HCT116 (cell line): ENCODE results near the gene CSRP3. TPM values are rescaled to one million over a fixed set of nuclear protein-coding genes. Genes with fewer than 3 reads are reported as not detected.

ENCODE experiments used
- ATAC-seq: fragments of 200-7000 bp; cut with Tn5 transposase; 2 replicates; pipeline ENCODE4 v1.9.1; 2020; ENCODE audit warnings: mild to moderate bottlenecking, moderate library complexity
- Bru-seq: library from RNA; stranded (reverse); fragments of 400-500 nt; gene quantifications from one replicate; lab custom pipeline; 2021; lab: Mats Ljungman, UMichigan
- BruChase-seq, 2 experiments: library from RNA; stranded (reverse); fragments of 400-500 nt; gene quantifications; one replicate each; lab custom pipeline; 2021; lab: Mats Ljungman, UMichigan
- BruUV-seq: library from RNA; stranded (reverse); fragments of 400-500 nt; replicated peaks from 2 replicates; lab custom pipeline; 2021; lab: Mats Ljungman, UMichigan
- CTCF ChIA-PET: fragments of 300-600 bp; sonication (Branson Sonifier 250); formaldehyde crosslinking; loops from one replicate; lab custom pipeline; 2021; ENCODE audit warnings: antibody characterized with exemption; lab: Charles Lee
- POLR2A ChIA-PET: fragments of 300-600, 350-600 bp; sonication (Branson Sonifier 250); formaldehyde crosslinking; loops from one replicate; lab custom pipeline; 2021; ENCODE audit warnings: antibody characterized with exemption; lab: Charles Lee
- RAD21 ChIA-PET, 2 experiments: fragments of 300-600 bp; sonication (Branson Sonifier 250); formaldehyde crosslinking; loops; one replicate each; lab custom pipeline; 2023; ENCODE audit warnings: low total read pairs in 2 of 2; ENCODE audit not compliant: uncharacterized antibody in 2 of 2, unreplicated experiment in 2 of 2, low non-redundant PET in 1 of 2; lab: Charles Lee
- DNase-seq: peaks from one replicate; pipeline ENCODE4 v3.0.0-alpha.2; 2010; ENCODE audit warnings: low read depth, low spot score
- H2AFZ ChIP-seq: fragments of 200-600 bp; shearing (Covaris generic), sonication (generic); 2 replicates; pipeline ENCODE4 v1.6.1; 2017; ENCODE audit warnings: low read depth, mixed run types, mixed read lengths, antibody characterized with exemption, low read length; ENCODE audit not compliant: poor library complexity, severe bottlenecking
- H3K27ac ChIP-seq: 2 replicates; pipeline ENCODE4 v1.5.1; 2012; ENCODE audit warnings: low read depth, low read length
- H3K27me3 ChIP-seq: fragments of 200-600 bp; sonication (generic); 2 replicates; pipeline ENCODE4 v1.6.1; 2016; ENCODE audit warnings: mixed run types, low read length, mixed read lengths; ENCODE audit not compliant: insufficient read depth
- H3K36me3 ChIP-seq, 2 experiments: fragments of 200-500 bp in 1 of 2; fragments of 200-600 bp in 1 of 2; sonication (Bioruptor generic) in 1 of 2; sonication (generic) in 1 of 2; 2 replicates each; pipeline versions ENCODE4 v1.5.1 to v1.6.1; 2014 to 2016; ENCODE audit warnings: low read length in 2 of 2, inconsistent platforms in 1 of 2, mixed read lengths in 1 of 2, mixed run types in 1 of 2; ENCODE audit not compliant: insufficient read depth in 2 of 2, control insufficient read depth in 1 of 2
- H3K4me1 ChIP-seq, 2 experiments: fragments of 200-600 bp in 1 of 2; sonication (generic) in 1 of 2; 2 replicates each; pipeline versions ENCODE4 v1.5.1 to v1.6.1; 2012 to 2017; ENCODE audit warnings: low read length in 2 of 2, inconsistent platforms in 1 of 2, mild to moderate bottlenecking in 1 of 2, mixed read lengths in 1 of 2, mixed run types in 1 of 2, moderate library complexity in 1 of 2; ENCODE audit not compliant: insufficient read depth in 2 of 2, control insufficient read depth in 1 of 2
- H3K4me2 ChIP-seq: fragments of 200-600 bp; sonication (generic); 2 replicates; pipeline ENCODE4 v1.6.1; 2017; ENCODE audit warnings: mixed run types, low read length, mixed read lengths
- H3K4me3 ChIP-seq, 2 experiments: fragments of 200-600 bp in 1 of 2; sonication (generic) in 1 of 2; replicated peaks in 1 of 2; 2 replicates each; pipeline ENCODE4 v1.5.1; 2011 to 2016; ENCODE audit warnings: low read length in 2 of 2, control low read depth in 1 of 2, low read depth in 1 of 2, mild to moderate bottlenecking in 1 of 2, mixed read lengths in 1 of 2, mixed run types in 1 of 2
- H3K79me2 ChIP-seq: fragments of 200-600 bp; sonication (generic); 2 replicates; pipeline ENCODE4 v1.6.1; 2017; ENCODE audit warnings: mild to moderate bottlenecking, mixed run types, low read length, moderate library complexity, mixed read lengths; ENCODE audit not compliant: insufficient read depth
- H3K9ac ChIP-seq: fragments of 200-600 bp; sonication (generic); 2 replicates; pipeline ENCODE4 v1.6.1; 2016; ENCODE audit warnings: low read length, mixed read lengths
- H3K9me2 ChIP-seq: fragments of 200-600 bp; sonication (generic), shearing (Covaris generic); 2 replicates; pipeline ENCODE4 v1.6.1; 2017; ENCODE audit warnings: mixed run types, mild to moderate bottlenecking, moderate library complexity; ENCODE audit not compliant: insufficient read depth
- H3K9me3 ChIP-seq, 2 experiments: fragments of 200-500 bp in 1 of 2; fragments of 200-600 bp in 1 of 2; sonication (Bioruptor generic) in 1 of 2; sonication (generic) in 1 of 2; 2 replicates each; pipeline ENCODE4 v1.6.1; 2014 to 2017; ENCODE audit warnings: low read length in 2 of 2, mixed read lengths in 2 of 2, inconsistent platforms in 1 of 2, low read depth in 1 of 2, mild to moderate bottlenecking in 1 of 2, mixed run types in 1 of 2, moderate library complexity in 1 of 2; ENCODE audit not compliant: control insufficient read depth in 1 of 2, insufficient read depth in 1 of 2
- H4K20me1 ChIP-seq: fragments of 200-600 bp; sonication (generic), shearing (Covaris generic); 2 replicates; pipeline ENCODE4 v1.6.1; 2017; ENCODE audit warnings: mixed run types, mild to moderate bottlenecking, moderate library complexity; ENCODE audit not compliant: insufficient read depth
- CTCF ChIP-seq, 3 experiments: fragments of 200-600 bp in 1 of 3; sonication (generic) in 1 of 3; IDR thresholded peaks in 2 of 3; conservative IDR thresholded peaks in 1 of 3; 2 replicates each; pipeline ENCODE4 v1.5.1; 2012 to 2017; ENCODE audit warnings: low read depth in 2 of 3, low read length in 2 of 3, antibody characterized with exemption in 1 of 3, borderline replicate concordance in 1 of 3, control low read depth in 1 of 3, mild to moderate bottlenecking in 1 of 3, mixed read lengths in 1 of 3, mixed run types in 1 of 3, moderate library complexity in 1 of 3; ENCODE audit not compliant: insufficient read depth in 1 of 3
- EGR1 ChIP-seq: IDR thresholded peaks from 2 replicates; pipeline ENCODE4 v1.6.1; 2012; ENCODE audit warnings: low read depth
- ELF1 ChIP-seq: IDR thresholded peaks from 2 replicates; pipeline ENCODE4 v1.6.1; 2012; ENCODE audit warnings: low read depth, borderline replicate concordance
- EZH2phosphoT487 ChIP-seq: fragments of 200-600 bp; IDR thresholded peaks from 2 replicates; pipeline ENCODE4 v1.6.1; 2018; ENCODE audit warnings: antibody characterized with exemption, borderline replicate concordance
- MAX ChIP-seq: IDR thresholded peaks from 2 replicates; pipeline ENCODE4 v1.6.1; 2012
- RAD21 ChIP-seq: IDR thresholded peaks from 2 replicates; pipeline ENCODE4 v1.6.1; 2012; ENCODE audit warnings: low read depth, mild to moderate bottlenecking
- REST ChIP-seq: IDR thresholded peaks from 2 replicates; pipeline ENCODE4 v1.6.1; 2012; ENCODE audit warnings: low read depth
- SIN3A ChIP-seq: IDR thresholded peaks from 2 replicates; pipeline ENCODE4 v1.6.1; 2012; ENCODE audit warnings: low read depth
- SRF ChIP-seq: IDR thresholded peaks from 2 replicates; pipeline ENCODE4 v1.6.1; 2012; ENCODE audit warnings: low read depth
- YY1 ChIP-seq: IDR thresholded peaks from 2 replicates; pipeline ENCODE4 v1.6.1; 2011; ENCODE audit warnings: low read length, low read depth, moderate library complexity, mild to moderate bottlenecking; ENCODE audit not compliant: insufficient replicate concordance; ENCODE audit errors: extremely low read depth
- ZBTB33 ChIP-seq: IDR thresholded peaks from 2 replicates; pipeline ENCODE4 v1.6.1; 2011; ENCODE audit warnings: mild to moderate bottlenecking, low read length, moderate library complexity; ENCODE audit not compliant: insufficient replicate concordance; ENCODE audit errors: extremely low read depth
- ZFX ChIP-seq: fragments of 450-650 bp; IDR thresholded peaks from 2 replicates; pipeline ENCODE4 v1.6.1; 2017
- intact Hi-C: fragments of 100-400 bp; cut with micrococcal nuclease; formaldehyde crosslinking; loops from 2 replicates; pipeline ENCODE4 v1.10.0; 2022
- long read RNA-seq: library from polyadenylated mRNA; unstranded; transcript quantifications from one replicate; pipeline ENCODE4 v2.0.0, GENCODE V29; 2021; ENCODE audit not compliant: unreplicated experiment
- polyA plus RNA-seq: library from polyadenylated mRNA; unstranded; fragments of >200 nt; gene quantifications from 2 replicates; pipeline ENCODE4 v1.2.1, GENCODE V29; 2012; ENCODE audit warnings: missing spikeins
- total RNA-seq: library from RNA; stranded (reverse); gene quantifications from one replicate; pipeline ENCODE4 v1.2.1, GENCODE V29; 2021; ENCODE audit not compliant: unreplicated experiment

Gene CSRP3
- not detected for total RNA-seq
- not detected in 2 replicates for polyA plus RNA-seq
- Bru-seq, nascent RNA, result percentile 6 among the genes with signal in this experiment
- not detected for BruChase-seq, experiment 1, labeled RNA remaining after a 6-hour chase
- not detected for BruChase-seq, experiment 2, labeled RNA remaining after a 2-hour chase
- long read RNA-seq, result 0 reads

GRCh38 chr11:19201737-19202605 lies at the start of gene CSRP3:
Gene CSRP3 (minus strand): TSS chr11:19201983. CDS start chr11:19192448, 9,535 bp downstream.
- ATAC-seq (no peak), DNase-seq (no peak)
- ChIA-PET POLR2A (no interaction called here), CTCF (no interaction called here), RAD21 (no interaction called here)
- no peaks in the 10 kb centered on the region for H3K9me3 ChIP-seq
- H4K20me1 ChIP-seq, result no peaks in the 10 kb centered on the region
- peaks cover 13% of the 10 kb centered on the region; the same call in 1 of the 2 replicates for H3K27me3 ChIP-seq
- no peaks in the 10 kb centered on the region for H3K9me2 ChIP-seq
- H3K36me3 ChIP-seq, result no peaks in the 10 kb centered on the region
- no peak within 1 kb of the TSS for H3K27ac ChIP-seq
- intact Hi-C loops, result no loop called here
- no peak within 1 kb of the TSS for H3K4me3 ChIP-seq
- no peak for TF ChIP-seq ZBTB33
- TF ChIP-seq REST, result no peak
- TF ChIP-seq ELF1, result no peak
- TF ChIP-seq RAD21, result no peak
- TF ChIP-seq EGR1, result no peak
- TF ChIP-seq MAX, result no peak
- TF ChIP-seq ZFX, result no peak
- TF ChIP-seq YY1, result no peak
- no peak for TF ChIP-seq CTCF (IDR thresholded peaks at IDR 0.05 in 2 of 3, conservative IDR thresholded peaks at IDR 0.05 in 1 of 3; ENCODE audit: borderline replicate concordance in 1 of 3, insufficient read depth in 1 of 3, low read depth in 2 of 3, low read length in 2 of 3)
- no peak for TF ChIP-seq EZH2phosphoT487
- TF ChIP-seq SRF, result no peak
- no peak for TF ChIP-seq SIN3A
- no peak within 1 kb of the TSS for H3K4me2 ChIP-seq
- peaks cover 3 to 5% of the 10 kb centered on the region in 2 experiments; a peak in 1 of 4 replicates for H3K4me1 ChIP-seq
- no peak within 1 kb of the TSS for H3K9ac ChIP-seq
- H3K79me2 ChIP-seq, result no peaks in the 10 kb centered on the region
- no TSS peak for BruUV-seq
- no peak within 1 kb of the TSS for H2AFZ ChIP-seq
